Fibroblast of pulmonary artery (primary cell): ENCODE data around the gene ARHGAP29.
"Not testable (repeated sequence)": the region's sequence is repeated elsewhere in the genome, so short reads cannot be mapped to it uniquely, and the experiment has no call there.

Experiments used
- DNase-seq: peaks from one replicate; pipeline ENCODE4 v3.0.0-alpha.2; 2010; ENCODE audit warnings: low read depth
- H3K4me3 ChIP-seq: replicated peaks from 2 replicates; pipeline ENCODE4 v1.5.1; 2011; ENCODE audit warnings: low read depth, mild to moderate bottlenecking, control low read depth, low read length, moderate library complexity
- CTCF ChIP-seq: IDR thresholded peaks from 2 replicates; pipeline ENCODE4 v1.5.1; 2011; ENCODE audit warnings: mild to moderate bottlenecking, control low read depth, low read length, inconsistent platforms; ENCODE audit errors: missing control alignments

Gene ARHGAP29

GRCh38 chr1:94183197-94183815 is 54.1 kb downstream of the ARHGAP29 start:
- no peak overlapping the region for H3K4me3 ChIP-seq
- no peak for DNase-seq
- TF ChIP-seq CTCF: no peak

- DNase-seq: no peak
- H3K4me3 ChIP-seq: no peak overlapping the region
Measured at GRCh38 chr1:94182191-94182590, 55.2 kb downstream of the ARHGAP29 start.

GRCh38 chr1:94180650-94181049 is 56.7 kb downstream of the ARHGAP29 start:
- H3K4me3 ChIP-seq: no peak overlapping the region
- TF ChIP-seq CTCF: no peak
- no peak for DNase-seq

More at GRCh38 chr1:94182191-94182590, 55.2 kb downstream of the ARHGAP29 start:
- no peak for TF ChIP-seq CTCF

- H3K4me3 ChIP-seq: no peak overlapping the region
- no peak for DNase-seq
- TF ChIP-seq CTCF: no peak
Measured at GRCh38 chr1:94178901-94179300, 58.5 kb downstream of the ARHGAP29 start.

- TF ChIP-seq CTCF: no peak
- no peak for DNase-seq
- no peak overlapping the region for H3K4me3 ChIP-seq
Measured at GRCh38 chr1:94169126-94169525, 68.3 kb downstream of the ARHGAP29 start.

GRCh38 chr1:94165843-94166242 is 71.5 kb downstream of the ARHGAP29 start:
- H3K4me3 ChIP-seq: no peak overlapping the region
- DNase-seq: no peak
- no peak for TF ChIP-seq CTCF

GRCh38 chr1:94164885-94165284 is 72.5 kb downstream of the ARHGAP29 start:
- H3K4me3 ChIP-seq, DNase-seq: not testable (repeated sequence)

- DNase-seq: peak; percentile 30
- H3K4me3 ChIP-seq: not testable (repeated sequence)
Measured at GRCh38 chr1:94164121-94164520, 73.3 kb downstream of the ARHGAP29 start.

- not testable (repeated sequence) for DNase-seq, H3K4me3 ChIP-seq
Measured at GRCh38 chr1:94163249-94163648, 74.1 kb downstream of the ARHGAP29 start.
